NCI-H2171 (cell line): ENCODE data around the gene NOTUM.
"Not testable (repeated sequence)": the region's sequence is repeated elsewhere in the genome, so short reads cannot be mapped to it uniquely, and the experiment has no call there.

Experiments used
- DNase-seq: peaks from one replicate; lab custom pipeline; 2025; lab: John Stamatoyannopoulos, UW

Gene NOTUM

GRCh38 chr17:81923302-81924260, 37.4 kb downstream of the NOTUM start:
- DNase-seq = no peak

DNA sequence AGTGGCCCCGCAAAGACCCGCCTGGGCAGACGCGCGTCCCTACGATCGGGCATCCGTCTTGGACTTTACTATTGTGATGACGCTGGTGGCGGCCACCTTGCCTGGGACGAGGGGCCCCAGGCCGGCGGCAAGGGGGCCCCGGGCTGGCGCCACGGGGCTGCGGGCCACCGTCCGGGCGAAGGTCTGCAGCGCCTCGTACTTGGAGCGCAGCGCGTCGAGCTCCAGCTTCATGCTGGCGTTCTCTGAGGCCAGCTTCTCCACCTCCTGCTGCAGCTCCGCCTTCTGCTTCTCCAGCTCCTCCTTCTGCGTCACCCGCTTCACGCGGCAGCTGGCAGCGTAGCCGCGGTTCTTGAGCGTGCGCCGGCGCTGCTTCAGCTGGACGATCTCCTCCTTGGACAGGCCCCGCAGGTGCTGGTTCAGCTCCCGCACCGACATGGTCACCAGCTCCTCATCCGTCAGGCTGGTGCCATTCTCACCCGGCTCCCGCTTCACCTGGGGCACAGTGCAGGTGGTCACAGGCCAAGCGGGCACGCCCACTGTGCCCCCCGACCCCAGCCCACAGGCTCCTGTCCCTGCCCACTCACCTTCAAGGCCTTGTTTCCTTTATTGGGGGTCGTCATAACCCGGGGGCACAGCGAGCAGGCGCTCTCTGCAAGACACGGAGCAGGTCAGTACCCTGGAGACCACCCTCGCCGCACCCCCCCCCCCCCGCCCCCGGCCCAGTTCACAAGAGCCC, 38.3 kb downstream of the NOTUM start:
- DNase-seq = no peak

DNA sequence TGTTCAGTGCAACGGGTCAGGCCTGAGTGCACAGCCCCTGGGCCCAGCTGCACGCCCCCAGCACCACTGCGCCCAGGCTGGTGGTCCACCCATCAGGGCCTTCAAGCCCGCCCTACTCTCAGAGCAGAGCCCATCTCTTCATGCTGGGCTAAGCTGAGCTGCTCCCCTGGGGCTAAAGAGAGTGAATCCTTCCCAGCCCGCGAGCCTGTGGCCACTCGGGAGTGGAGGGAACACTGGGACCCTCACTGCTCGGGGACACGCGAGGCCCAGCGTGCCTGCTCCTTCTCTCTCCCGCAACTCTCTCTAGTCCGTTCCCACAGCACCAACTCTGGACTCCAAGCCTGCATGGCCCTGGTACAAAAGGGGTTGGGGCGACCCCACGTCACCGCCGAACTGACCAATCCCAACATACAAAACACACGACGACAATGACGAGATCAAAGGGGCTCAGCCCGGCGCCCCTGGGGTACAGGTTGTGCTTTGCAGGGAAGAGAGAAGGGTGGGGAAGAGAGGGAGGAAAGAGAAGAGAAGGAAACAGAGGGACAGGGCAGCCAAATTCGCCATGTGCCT, 38.9 kb downstream of the NOTUM start:
- DNase-seq = no peak

DNA sequence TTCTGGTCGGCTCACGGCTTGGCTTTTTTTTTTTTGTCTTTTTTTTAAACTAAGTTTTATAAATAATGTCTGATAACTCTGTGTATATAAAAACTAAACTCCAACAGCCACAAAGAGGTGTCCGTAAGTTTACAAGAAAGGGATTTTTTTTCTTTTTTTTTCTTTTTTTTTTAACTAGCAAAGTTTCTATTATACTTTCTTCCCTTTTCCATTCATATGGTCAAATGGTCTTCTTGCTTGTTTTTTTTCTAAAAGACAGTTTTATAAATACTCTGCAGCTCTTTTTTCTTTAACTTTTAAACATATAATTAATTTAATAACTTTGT, 39.5 kb downstream of the NOTUM start:
- DNase-seq = no peak

DNA sequence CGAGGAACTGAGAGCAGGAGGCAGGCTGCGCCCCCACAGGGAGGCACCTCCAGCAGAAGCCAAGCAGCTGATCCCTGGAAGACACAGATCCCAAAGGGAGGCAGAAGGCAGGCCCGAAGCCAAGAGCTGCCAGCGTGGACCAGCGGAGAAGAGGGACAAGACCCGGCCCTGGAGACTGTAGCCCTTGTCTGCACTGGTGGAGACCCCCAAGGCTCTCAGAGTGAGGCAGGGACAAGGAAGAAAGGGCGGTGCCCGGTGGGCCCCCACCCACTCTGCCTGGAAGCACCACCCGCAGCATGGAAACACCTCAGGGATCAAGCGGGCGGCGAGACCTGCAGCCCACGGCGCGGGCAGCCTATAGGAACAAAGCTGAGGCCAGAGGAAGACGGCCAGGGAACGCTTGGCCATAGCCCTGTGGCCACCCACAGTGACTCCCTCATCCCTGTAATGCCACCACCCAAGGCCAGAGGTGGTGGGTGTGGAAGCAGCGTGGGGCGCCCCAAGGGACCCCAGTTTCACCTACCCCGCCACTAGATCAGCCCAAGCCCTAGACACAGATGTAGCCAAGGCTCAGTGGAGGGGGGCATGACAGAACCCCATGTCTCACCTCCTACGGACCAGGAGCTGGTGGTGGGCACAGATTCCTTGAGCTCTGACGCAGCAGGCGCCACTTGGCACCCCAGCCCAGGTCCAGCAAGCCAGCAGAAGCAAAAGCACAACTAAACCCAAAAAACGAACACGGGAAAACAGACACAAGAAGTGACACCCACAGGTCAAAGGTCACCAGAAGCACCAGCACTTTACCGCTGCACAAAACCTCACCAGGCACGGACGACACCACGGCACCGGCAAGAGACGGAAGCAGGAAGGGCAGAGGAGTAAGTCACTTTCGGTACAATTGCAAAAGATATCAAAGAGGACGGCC, 40.1 kb downstream of the NOTUM start:
- no peak for DNase-seq

- DNase-seq = no peak
These were observed 42.0 kb downstream of the NOTUM start for GRCh38 chr17:81918832-81919545.

DNA sequence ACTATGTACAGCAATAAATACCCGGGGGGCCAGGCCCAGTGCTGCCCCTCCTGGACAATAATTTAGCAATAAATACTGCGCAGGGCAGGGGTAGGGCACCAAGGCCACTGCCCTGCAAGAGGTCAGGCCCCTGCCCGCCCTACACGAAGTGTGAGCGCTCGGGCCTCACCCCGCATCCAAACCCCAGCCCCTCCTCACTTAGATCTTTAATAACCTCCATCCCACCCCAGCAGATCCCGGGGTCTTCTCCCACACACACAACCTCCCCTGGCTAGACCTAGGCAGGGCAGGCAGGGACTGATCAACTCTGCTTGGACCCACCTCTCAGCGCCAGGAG, 42.7 kb downstream of the NOTUM start:
- not testable (repeated sequence) for DNase-seq

DNA sequence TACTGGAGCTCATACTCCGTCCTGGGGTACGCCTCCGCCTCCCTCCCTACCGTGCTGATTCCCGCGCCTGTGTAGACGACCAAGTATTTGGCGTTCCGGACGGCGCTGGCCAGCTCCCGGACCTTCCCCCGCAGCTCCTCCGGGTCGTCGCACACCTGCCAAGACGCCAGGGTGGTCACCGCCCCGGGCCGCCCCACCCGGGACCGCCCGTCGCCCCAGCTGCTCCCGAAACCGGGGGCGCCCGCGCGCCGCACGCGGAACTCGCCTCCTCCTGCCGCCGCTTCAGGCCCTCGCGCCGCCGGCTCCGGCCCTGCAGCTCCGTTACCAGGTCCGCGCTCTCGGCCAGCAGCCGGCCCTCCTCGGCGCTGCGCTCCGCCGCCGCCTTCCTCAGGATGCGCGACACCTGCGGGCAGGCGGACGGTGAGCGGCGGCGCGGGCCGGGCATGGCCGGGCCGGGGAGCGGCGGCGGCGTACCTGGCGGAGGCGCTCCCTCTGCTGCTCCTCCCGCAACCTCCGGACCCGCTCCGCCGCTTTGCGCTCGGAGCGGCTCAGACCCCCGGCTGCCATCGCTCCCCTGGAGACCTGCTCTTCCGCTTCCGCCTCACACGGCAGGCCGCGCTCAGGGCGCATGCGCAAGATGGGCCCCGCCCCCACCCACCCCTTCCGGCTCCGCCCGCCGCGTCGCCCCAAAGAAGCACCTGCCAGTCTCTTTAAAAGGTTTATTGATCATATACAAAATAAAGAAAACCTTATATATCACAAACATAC, 43.2 kb downstream of the NOTUM start, which contains the start of gene SIRT7:
TSS of gene SIRT7 (minus strand) at position 612 of the 768 bp plus-strand sequence. CDS start at position 567, 45 bp downstream.
- peak; percentile 74 for DNase-seq

DNA sequence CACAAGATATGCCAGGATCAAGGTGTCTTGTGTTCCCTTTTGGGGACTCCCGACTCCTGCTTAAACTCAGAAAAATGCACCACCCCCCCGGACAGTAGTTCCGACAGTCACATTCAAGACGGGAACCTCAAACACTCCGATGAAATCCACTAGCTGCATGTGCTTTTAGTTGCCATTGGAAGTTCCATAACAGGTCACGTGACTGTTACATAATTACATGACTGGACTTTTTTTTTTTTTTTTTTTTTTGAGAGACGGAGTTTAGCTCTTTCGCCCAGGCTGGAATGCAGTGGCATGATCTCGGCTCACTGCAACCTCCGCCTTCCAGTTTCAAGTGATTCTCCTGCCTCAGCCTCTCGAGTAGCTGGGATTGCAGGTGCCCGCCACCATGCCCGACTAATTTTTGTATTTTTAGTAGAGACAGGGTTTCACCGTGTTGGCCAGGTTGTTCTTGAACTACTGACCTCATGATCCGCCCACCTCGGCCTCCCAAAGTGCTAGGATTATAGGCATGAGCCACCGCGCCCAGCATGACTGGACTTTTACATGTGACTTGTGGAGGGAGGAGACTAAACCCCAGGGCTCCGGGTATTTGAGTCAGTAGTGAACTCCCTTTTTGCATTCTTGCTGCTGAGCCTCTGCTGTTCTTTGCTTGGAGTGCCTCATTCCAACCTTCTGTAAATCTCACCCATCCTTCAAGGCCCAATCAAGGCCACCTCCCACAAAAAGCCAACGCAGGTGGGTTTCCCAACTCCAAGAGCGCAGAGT, 44.6 kb downstream of the NOTUM start:
- no peak for DNase-seq

- DNase-seq = no peak
These were observed 45.7 kb downstream of the NOTUM start for GRCh38 chr17:81915331-81915730.

GRCh38 chr17:81914103-81914850, 46.7 kb downstream of the NOTUM start:
- no peak for DNase-seq

- DNase-seq = no peak
These were observed 47.4 kb downstream of the NOTUM start for GRCh38 chr17:81913394-81914102.

DNA sequence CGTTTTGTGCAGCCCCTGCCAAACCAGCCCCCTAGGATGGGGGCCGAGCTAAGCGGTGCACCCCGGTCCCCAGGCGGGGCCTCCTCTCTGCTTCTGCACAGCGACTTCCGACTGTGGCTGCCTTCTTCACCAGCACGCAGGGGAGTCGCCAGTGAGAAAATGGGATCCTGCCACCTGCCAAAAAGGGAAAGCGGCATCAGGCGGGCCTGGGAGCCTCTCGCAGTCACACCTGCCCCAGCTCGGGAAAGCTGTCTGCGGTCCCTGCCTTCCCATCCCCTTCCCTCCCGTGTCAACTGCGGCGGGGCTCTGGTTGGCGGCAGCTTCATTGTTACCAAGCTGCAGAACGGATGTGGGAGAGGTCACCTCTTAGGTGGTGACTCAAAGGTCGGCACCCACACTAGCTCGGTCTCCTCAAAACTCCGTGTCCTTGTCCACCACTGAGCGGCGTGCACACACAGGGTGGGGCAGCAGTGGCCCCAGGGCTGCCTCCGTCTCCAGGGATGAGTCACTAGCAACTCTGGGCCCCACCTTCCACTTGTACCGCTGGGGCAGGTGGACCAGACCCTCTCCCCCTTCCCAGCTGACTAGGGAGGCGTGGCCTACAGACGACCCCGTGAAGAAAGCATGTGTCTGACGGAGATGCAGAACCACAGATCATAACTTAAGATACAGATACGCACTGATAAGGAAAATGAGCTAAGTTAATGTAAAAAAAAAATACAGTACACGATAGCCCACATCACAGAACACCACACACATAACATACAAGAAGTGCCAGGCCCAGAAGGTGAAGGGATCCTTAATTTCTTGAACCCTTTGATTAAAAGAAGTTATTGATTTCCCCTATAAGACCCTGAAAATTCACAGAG, 48.3 kb downstream of the NOTUM start:
- DNase-seq = no peak

- no peak for DNase-seq
These were observed 49.0 kb downstream of the NOTUM start for GRCh38 chr17:81911969-81912368.

DNA sequence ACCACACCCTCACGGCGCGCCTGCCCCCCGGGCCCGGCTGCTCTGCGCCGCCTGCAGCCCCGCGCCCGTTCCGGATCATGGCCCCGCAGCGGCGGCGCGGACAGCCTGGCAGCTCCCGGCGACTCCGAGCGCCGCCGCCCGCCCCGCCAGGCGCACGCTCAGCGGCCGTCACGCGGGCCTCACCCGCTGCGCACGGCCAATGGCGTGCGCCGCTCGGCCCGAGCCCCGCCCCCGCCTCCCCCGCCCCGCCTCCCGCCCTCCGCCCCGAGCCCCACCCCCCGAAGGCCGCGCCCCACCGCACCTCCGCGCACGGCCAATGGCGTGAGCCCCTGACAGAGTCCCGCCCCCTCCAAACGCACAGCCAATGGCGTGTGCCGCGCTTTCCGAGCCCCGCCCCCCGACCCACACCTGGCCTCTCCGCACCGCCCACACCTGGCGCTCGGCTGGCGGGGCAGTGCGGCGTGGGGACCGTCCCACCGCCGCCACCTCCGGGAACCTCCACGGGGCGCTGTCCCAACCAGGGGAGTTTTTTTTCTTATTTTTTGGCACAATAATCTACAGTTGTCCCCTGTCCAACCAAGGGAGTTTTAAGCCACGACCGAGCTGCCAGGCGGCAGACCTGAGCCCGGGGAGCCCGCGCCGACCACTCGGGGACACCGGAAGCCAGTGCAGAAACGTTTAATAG, 49.6 kb downstream of the NOTUM start, which contains the start of gene PCYT2:
TSS of gene PCYT2 (minus strand) at position 123 of the 685 bp plus-strand sequence. CDS start at position 79, 44 bp downstream.
- peak; percentile 93 for DNase-seq

GRCh38 chr17:81910840-81911276, 50.1 kb downstream of the NOTUM start:
- DNase-seq = no peak
